Posterior cingulate gyrus (tissue), 11 donors: ENCODE results near the gene NUP205.
"Not testable (repeated sequence)": the region's sequence is repeated elsewhere in the genome, so short reads cannot be mapped to it uniquely, and the experiment has no call there.

Experiments
- DNase-seq, 10 donors: peaks; one replicate each; pipeline versions ENCODE4 v3.0.0 to v3.0.0-alpha.2; 2020 to 2021; ENCODE audit warnings: mixed read lengths in 3 of 10
- intact Hi-C: fragments of 100-400 bp; cut with DNase I; formaldehyde crosslinking; loops from one replicate; pipeline ENCODE4 v1.15.1; 2023

Gene NUP205

DNA sequence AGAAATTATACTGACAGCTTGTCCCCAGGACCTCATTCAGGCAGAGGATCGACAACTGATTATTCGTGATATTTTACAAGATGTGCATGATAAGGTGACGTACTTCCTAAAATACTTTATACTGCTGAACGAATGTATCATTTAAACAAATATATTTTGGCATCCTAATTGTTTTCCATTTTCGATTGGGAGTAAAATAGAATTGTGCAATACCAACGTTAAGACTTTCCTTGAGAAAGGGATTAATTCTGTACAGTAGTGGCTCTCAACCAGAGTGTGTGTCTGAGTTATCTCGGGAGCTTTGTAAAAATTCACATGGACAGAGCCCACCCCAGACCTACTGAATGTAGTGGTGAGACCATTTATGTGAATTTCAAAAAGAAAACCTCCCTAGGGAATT lies 60.8 kb downstream of the NUP205 start:
- no peak for DNase-seq
- intact Hi-C loops, result no loop called here

DNA sequence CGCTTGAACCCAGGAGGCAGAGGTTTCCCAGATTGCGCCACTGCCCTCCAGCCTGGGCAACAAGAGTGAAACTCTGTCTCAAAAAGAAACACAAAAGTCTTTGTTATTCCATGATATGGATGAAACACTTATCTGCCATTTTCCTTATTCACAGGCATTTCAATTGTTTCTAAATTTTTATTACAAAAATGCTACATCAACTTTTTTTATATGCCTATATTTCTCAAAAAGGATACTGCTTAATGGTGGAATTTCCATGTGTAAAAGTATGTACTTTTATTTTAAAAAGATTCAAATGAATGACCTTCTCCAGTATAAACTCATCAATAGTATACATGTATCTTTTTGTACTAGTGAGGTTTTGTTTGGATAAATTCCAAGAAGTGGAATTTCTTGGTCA lies 62.7 kb downstream of the NUP205 start:
- no peak for DNase-seq
- intact Hi-C loops, result no loop called here

DNA sequence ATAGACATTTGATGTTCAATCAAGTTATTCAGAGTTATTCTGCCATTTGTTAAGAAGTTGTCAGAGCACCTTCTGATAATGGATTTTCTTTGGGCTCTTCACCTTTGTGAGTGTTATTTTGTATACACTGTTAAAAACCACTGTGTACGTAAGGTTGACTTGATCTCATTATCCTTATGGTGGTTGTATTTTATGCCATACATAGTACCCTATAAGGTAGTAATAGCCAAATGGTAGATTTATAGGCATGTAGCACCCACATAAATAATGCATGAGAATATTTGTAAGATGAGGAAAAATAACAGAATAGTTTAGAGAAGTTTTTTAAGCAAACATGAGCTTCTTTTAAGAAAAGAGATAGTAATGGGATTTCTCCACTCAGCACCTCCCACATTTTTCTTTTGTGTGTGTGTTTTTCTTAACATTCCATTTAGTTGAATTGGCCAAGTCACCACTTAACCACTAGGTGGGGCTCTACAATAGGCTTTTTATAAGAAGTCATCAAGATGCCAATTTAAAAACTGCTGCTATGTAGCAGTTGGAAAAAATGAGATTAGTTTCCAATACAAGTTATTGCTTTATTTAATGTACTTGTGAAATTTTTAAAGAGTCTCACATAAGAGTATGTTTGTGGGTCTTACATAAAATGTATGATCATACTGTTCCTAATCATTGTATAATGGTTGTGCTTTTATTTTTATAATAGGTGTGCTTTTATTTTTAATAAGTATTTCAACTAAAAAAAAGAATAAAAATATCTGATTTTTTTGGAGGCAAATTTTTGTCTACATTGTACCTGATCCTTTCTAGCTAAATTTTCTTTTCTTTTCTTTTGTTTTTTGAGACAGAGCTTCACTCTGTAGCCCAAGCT lies 63.5 kb downstream of the NUP205 start:
- intact Hi-C loops, result no loop called here
- peak in 1 of 10 donors; percentile 17 for DNase-seq

DNA sequence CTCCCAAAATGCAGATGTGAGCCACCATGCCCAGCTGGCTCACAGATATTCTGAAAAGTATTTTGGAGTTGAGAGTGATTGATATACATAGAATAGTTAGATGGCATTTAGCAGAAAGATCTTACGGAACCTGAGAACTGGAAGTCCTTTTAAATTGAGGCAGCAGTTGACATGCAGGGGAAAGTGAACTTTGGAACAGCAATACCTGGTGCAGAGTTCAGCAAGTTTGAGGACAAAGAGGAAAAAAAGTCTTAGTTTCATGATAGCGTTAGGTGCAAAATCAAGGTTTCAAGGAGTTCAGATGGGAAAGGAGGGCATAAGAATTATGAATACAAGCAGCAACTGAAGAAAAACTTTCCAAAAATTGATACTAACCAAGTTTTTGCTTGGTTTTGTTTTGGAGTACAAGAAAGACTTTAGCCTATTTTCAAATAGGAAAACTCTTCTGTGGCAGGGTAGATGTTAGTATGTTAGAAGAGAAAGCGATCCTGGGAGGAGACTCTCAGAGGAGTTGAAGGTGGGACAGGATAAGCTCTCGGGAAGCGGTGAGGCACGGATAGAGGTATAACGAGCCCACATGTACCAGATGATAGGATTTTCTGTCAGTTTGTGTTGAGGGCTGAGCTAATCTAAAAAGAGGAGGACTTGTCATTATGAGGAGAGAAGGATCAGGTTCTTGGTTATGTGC lies 76.6 kb downstream of the NUP205 start:
- DNase-seq, result no peak
- intact Hi-C loops, result no loop called here

DNA sequence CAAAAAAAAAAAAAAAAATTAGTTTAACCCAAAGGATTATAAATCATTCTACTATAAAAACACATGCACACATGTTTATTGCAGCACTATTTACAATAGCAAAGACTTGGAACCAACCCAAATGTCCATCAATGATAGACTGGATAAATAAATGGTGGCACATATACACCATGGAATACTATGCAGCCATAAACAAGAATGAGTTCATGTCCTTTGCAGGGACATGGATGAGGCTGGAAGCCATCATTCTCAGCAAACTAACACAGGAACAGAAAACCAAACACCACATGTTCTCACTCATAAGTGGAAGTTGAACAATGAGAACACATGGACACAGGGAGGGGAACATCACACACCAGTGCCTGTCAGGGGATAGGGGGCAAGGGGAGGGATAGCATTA lies 82.0 kb downstream of the NUP205 start:
- intact Hi-C loops, DNase-seq: not testable (repeated sequence)

DNA sequence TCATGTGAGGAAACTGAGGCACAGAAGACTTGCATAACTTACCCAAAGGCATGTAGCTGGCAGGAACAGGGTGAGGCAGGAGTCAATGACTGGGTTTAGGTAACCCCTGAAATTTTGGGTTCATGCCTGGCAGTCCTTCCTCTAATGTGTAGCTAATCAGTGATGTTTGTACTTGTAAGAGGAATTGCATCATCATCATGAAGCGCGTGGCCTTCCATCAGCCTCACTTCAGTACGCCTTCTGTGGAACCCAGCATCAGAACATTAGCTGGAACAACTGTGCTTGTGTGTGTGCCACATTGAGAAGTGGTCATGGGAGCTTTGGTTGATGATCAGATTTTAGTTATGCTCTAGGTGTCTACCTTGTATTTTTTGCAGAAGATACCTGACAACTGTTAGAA lies 86.4 kb downstream of the NUP205 start:
- DNase-seq, result no peak
- intact Hi-C loops, result no loop called here

DNA sequence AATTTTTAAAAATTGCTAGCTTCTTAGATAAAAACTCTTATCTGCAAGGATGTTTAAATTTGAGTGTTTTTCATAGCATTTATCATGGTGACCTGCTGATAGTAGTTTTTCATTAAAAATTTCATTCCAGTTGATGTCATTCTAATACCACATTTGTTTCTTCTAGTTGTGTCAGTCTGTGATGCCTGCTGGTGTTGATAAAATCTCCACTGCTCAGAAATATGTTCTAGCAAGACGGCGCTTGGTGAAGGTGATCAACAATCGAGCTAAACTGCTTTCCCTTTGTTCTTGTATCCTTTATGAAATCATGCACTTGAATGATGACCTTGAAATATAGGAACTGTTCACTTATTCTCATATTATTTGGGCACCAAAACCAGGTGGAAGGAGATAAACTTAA lies 87.0 kb downstream of the NUP205 start:
- intact Hi-C loops, result loop anchor here (1.0 kb wide), 1 partner anchor 363 kb away; no protein-coding TSS in a partner anchor

DNA sequence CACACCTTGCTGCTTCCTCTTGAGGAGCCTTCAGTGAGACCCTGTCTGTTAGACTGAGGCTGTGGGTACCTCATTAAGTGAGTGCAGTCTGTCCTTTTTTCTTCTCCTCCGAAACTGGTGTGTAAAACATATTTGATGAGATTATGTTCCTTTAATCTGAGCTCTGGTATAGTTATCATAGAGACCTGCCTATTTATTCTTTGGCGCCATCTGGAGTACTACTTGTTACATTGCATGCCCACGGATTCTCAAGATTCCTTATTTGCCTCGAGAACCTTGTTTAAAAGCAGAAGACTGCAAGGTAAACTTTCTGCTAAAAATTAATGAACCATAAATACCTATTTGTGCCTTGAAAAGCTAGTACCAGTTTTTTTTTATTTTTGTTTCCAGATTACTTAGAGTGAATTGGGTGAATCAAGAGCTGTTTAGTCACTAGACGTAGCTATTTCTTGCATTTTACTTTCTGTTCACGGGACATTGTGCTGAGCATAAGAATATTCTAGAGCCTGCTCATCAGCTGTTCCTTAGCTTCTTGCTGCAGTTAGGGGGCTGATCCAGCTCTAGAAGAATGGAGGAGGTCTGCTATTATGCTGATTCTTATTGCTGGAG lies 87.7 kb downstream of the NUP205 start:
- intact Hi-C loops, result loop anchor here (1.0 kb wide), 1 partner anchor 364 kb away; no protein-coding TSS in a partner anchor
- no peak for DNase-seq

More for the DNA sequence above, 87.0 kb downstream of the NUP205 start:
- DNase-seq, result no peak

DNA sequence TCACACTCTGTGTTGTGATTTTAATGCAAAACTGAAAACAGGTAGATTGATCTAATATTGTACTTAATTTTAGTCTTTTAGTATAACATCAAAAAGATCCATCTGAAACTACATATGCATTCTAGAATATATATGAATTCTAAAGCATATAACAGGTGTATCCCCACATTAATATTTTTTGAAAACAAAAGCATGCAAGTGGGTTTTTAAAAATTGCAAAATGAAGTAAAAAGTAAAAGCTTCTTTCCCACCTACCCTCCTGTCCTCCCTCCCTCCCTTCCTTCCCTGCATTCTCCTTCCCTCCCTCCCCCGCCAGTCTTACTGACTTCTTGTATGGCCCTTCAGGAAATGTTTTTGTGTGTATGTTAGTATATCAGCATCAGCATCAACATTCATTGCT lies 90.0 kb downstream of the NUP205 start:
- intact Hi-C loops, result no loop called here
- DNase-seq, result no peak

DNA sequence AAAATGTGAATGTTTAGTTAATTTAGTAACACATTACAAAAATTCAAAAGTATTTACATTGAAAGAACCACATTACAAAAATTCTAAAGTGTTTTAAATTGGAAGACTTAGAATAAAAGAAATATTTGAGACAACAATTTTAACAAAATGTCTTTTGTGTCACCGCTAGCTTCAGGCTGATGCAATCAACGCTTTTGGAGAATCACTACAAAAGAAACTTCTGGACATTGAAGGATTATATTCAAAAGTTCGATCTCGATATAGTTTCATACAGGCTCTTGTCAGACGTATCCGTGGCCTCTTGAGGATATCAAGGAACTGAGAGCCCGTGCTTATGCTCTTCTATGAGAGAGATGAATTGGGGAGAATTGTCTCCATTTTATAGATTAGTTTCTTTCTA lies 90.5 kb downstream of the NUP205 start:
- intact Hi-C loops, result no loop called here
- no peak for DNase-seq

DNA sequence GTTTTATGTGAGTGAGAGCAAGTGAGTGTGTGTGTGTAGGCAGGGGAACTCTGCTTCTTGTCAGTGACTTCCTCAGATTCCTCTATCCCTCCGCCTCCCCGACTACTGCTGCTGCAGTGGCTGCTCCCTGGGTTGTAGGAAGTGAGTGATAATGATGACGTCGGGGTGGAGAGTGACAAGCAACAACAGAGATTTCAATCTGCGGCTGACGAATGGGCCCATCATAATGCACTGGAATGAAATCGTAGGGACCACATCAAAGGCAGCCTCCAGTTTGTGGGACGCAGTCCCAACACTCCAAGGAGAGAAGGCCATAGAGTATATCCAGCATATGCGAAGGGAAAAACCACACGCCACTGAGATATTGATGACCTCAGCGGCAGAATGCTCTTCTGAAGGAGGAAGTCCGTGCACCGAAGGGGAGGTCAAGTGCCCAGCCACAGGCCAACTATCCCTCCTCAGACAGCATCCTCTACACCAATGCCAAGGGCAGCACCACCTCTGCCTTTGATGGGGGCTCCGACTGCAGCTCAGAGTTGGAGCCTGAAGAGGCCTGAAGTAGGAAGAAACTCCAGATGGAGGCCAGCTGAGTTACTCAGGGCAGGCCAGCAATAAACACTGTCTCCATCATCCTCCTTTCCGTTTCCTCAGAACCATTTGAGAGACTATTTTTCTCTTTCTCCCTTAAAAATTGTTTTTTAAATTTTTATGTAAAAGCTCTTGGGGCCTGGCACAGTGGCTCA lies 93.3 kb downstream of the NUP205 start:
- intact Hi-C loops, result no loop called here
- DNase-seq, result peak in 3 of 10 donors; percentile 14 to 86 (median 48)

DNA sequence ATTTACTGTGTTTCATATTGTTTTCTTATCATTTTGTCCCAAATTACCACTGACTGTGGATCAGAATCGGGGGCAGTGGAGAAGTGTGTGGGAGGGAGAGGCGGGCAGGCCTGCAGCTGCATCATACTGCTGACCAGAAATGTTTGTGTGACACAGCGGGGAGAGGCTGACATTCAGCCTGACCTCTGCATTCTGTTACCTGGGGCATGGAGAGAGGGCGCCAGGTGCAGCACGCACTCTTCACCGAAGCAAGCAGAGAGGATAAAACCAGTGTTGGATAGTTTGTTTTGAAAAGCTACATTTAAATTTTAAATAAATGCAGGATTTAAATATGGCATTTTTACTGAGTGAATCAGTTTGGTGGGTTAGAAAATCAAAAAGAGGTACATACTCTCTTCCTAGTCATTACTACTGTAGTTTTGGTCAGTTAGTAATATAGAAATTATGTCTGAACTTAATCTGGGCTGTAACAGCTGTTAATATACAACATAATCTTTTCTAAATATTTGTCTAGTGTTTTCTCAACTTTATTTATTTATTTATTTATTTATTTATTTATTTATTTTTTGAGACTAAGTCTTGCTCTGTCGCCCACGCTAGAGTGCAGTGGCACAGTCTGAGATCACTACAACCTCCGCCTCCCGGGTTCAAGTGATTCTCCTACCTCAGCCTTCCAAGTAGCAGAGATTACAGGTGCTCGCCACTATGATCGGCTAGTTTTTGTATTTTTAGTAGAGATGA lies 95.8 kb downstream of the NUP205 start:
- DNase-seq, result peak in 1 of 10 donors; percentile 85
- intact Hi-C loops, result no loop called here

DNA sequence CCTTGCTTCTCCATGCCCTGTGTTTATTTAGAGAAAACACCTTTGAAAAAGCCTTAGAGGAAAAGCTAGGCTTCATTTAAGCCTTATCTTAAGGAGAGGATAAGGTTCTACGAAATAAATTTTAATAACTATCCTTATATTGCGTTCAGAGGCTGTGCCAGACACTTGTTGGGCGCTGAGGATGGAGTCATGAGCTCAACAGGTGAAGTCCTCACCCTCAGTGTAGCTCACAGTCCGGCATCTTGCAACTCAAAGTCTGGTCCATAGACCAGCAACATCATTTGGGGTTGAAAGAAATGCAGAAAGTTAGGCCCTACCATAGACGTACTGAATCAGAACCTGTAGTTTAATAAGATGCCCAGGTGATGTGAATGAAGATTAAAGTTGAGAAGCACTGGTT lies 100.8 kb downstream of the NUP205 start:
- intact Hi-C loops, result no loop called here
- DNase-seq, result no peak

DNA sequence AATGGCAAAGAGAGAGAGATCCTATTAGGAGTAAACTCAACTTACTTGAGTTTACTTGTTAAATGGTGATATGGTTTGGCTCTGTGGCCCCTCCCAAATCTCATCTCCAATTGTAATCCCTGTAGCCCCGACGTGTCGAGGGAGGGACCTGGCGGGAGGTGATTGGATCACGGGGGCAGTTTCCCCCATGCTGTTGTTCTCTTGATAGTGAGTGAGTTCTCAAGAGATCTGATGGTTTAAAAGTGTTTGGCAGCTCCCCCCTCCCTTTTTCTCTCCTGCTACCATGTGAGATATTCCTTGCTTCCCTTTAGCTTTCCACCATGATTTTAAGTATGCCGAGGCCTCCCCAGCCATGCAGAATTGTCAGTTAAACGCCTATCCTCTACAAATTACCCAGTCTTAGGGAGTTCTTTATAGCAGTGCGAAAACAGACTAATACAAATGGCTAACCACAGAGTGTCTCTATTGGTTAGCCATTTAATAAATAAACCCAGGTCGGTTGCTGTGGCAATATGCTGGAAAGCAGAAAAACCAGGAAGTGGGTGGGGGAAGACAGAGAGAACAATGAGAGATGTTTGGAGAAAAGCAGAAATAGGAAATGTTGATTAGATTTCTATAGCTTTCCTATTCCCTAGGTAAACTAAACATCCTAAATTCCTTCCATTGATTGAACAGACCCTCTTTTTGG lies 101.6 kb downstream of the NUP205 start:
- no peak for DNase-seq
- intact Hi-C loops, result no loop called here

DNA sequence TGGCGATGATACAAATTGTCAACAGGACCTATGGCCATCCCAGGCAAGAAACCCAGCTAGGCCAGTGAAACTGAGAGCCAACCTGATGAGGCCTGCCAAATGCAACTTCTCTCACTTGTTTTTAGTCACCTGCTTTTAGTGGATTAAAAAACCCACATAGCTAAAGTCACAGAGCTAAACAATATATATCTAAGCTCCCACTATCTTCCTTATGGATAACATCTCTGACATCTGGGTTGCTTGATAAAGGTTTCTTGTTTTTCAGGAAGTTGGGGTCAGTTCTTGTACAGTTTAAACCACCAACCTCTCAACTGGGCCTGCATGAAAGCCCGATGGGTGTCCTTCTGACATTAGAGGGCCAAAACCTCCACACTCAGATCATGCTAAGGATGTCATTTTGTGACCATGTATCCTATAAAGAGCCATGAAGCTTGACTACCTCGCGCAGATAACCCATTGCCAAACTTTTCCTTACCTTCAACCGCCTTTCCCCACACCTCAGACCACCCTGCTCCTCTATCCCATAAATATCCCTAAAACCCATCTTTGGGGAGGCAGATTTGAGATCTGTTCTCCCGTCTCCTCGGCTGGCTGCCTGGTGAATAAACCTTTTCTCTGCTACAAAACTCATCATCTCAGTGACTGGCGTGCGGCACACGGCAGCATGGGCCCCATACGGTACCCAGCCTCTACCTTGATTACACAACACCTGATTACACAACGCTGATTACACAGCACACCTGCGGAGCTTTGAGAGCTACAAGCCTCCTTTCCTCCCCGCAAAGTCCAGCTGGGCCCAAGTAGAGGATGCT lies 103.8 kb downstream of the NUP205 start:
- intact Hi-C loops, result loop anchor here (5.0 to 10.0 kb wide), 3 partner anchors 313 to 449 kb away; partner anchors contain the start of genes MTPN and WDR91
- no peak for DNase-seq

DNA sequence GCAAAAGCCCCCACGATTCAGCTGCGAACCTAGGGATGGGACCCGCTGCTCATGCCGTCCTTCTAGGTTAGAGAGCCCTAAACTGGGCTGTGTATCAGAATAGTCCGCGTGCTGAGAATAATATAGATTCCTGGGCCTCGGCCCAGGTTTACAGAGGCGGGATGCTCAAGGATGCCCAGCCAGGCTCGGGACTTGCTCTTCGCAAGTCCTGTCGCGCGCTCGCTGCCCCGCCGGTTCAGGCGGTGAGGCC lies 104.3 kb downstream of the NUP205 start:
- no peak for DNase-seq
- intact Hi-C loops, result loop anchor here (5.0 to 10.0 kb wide), 3 partner anchors 313 to 450 kb away; partner anchors contain the start of genes MTPN and WDR91

DNA sequence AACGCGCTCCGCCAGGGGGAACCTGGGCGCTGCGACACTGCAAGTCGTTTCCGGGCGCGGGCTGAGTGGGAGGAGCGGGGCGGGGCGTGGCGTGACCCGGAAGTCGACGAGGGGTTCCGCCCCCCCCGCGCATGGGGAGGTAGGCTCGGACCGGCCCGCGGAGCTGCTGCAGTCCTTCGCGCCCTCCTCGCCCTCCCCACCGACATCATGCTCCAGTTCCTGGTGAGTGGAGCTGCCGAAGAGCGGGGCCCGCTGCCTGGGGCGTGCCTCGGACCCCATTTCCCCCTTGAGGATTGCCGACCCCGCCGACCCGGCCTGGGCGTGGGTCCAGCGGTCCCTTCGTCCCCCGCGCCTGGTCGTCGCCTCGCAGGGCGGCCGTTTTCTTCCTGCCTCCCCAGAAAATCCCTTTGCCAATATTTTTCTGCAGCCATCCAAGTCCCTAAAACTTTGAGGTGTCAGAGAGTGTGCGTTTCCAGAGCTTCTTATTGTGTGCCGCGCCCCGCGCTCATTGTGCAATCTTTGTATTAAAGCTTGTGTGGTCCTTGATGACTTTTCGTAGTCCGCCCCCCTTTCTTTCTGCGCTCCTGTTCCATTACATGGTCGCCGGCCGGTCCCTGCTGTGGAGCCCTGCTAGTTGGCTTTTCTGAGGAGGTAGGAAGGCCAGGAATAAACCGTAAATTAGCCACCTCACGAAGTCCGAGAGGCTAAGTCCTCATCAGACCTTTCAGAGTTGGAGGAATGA lies 104.8 kb downstream of the NUP205 start, which contains the start of gene STMP1:
STMP1 (plus strand) TSS at position 142 of the 742 bp plus-strand sequence.
- DNase-seq, result peak; percentile 91 to 99 (median 95)
- intact Hi-C loops, result loop anchor here (5.0 to 10.0 kb wide), 3 partner anchors 312 to 450 kb away; partner anchors contain the start of genes MTPN and WDR91
